ENCODE measurements around the gene LAX1.
"Not testable (repeated sequence)": the region's sequence is repeated elsewhere in the genome, so short reads cannot be mapped to it uniquely, and the experiment has no call there.

The LAX1 gene, protein sequence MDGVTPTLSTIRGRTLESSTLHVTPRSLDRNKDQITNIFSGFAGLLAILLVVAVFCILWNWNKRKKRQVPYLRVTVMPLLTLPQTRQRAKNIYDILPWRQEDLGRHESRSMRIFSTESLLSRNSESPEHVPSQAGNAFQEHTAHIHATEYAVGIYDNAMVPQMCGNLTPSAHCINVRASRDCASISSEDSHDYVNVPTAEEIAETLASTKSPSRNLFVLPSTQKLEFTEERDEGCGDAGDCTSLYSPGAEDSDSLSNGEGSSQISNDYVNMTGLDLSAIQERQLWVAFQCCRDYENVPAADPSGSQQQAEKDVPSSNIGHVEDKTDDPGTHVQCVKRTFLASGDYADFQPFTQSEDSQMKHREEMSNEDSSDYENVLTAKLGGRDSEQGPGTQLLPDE

GRCh38 chr1:203765029-203765837 lies at the start of gene LAX1:
LAX1 (plus strand) TSS chr1:203765183; CDS start chr1:203765566, 383 bp downstream.
- DNase-seq, result no peak

DNA sequence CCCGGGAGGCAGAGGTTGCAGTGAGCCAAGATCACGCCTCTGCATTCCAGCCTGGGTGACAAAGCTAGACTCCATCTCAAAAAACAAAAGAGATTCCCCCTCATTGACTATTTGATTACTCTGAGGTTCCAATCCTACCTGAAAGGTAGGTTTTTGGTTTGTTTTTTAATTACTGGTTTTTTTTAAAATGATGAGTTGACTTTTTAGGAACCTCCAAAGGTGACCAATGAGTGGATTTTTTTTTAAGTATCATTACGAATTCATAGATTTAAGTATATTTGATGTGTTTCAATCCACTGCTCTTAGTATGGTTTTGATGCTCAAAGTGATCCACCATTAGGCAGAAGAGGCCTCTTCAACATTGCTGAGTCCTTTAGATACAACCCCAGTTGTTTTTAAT lies 47.9 kb upstream of the LAX1 start:
- no peak for DNase-seq

GRCh38 chr1:203720242-203720641 lies 44.7 kb upstream of the LAX1 start:
- no peak for DNase-seq

DNA sequence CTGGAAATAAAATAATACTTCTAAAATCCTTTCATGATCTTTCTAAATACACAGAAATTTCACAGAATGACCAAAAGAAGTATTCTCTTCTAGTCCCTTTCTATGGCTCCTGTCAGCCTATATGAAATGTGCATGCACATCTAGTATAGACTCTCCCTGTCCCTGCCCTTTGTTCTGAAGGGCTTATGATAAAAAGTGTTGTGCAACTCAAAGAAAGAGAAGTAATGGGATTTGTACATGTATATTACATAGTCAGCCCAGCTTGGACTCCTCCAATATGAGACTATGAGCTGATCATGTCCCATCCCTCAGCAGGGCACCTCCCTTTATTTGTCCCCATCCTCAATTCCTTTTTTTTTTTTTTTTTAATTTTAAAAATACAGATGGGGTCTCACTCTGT lies 42.1 kb upstream of the LAX1 start:
- DNase-seq, result no peak

GRCh38 chr1:203726417-203726867 lies 38.5 kb upstream of the LAX1 start:
- DNase-seq, result no peak

DNA sequence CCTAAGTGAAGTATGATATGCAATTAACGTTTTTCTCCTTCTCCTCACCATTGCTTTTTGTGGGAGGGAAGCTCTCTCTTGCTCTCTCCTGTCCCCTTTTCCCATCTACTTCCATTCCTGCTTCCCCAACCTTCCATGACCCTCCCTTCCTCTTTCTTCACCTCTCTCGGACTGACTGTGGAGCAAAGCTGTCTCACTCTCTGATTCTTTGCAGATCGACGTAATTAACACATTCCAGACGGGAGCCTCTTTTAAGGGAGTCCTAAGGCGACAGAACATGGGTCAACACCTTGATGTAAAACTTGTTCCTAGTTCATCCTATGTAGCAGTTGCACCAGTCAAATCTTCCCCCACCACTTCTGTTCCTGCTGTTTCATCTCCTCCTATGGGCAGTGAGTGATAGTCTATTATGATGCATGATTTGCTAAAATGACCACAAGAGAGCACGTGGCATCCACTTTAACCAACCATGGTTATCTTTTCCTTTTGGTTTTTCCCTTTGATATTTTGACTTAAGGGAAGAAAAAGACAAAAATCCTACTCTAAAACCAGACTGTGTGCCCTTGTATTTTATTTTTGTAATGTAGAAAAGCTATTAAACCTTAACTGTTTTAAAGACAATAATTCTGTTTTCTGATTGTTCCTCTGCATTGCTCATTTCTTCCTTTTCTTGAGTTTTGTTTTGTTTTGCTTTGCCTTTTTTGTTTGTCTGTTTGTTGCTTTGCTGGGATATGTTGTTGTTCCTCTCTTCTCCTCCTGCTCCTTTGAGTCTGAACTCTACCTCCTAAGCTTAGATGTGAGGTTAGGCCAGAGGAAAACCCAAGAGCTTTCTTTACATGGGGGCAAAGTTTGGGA lies 31.7 kb upstream of the LAX1 start:
- DNase-seq, result no peak

DNA sequence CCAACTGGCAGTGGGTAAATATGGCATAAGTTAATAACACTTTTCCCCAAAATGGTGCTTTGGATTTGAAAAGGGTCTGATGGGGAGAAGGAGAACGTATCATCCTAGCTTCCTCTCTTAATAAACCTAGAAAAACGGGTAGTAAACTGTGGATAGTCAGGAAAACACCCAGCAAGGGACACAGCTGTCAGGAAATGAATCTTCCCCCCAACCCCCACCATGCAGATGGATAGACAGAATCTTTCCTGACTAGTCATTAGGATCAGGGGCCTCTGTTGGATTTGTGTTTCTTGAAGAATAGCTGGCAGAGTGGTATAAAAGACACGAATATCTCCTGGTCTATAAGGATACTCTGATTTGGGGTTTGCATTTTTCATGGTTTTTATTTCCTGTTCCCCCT lies 22.5 kb upstream of the LAX1 start:
- no peak for DNase-seq

- DNase-seq, result no peak
Observed at GRCh38 chr1:203743091-203743571, 21.9 kb upstream of the LAX1 start.

DNA sequence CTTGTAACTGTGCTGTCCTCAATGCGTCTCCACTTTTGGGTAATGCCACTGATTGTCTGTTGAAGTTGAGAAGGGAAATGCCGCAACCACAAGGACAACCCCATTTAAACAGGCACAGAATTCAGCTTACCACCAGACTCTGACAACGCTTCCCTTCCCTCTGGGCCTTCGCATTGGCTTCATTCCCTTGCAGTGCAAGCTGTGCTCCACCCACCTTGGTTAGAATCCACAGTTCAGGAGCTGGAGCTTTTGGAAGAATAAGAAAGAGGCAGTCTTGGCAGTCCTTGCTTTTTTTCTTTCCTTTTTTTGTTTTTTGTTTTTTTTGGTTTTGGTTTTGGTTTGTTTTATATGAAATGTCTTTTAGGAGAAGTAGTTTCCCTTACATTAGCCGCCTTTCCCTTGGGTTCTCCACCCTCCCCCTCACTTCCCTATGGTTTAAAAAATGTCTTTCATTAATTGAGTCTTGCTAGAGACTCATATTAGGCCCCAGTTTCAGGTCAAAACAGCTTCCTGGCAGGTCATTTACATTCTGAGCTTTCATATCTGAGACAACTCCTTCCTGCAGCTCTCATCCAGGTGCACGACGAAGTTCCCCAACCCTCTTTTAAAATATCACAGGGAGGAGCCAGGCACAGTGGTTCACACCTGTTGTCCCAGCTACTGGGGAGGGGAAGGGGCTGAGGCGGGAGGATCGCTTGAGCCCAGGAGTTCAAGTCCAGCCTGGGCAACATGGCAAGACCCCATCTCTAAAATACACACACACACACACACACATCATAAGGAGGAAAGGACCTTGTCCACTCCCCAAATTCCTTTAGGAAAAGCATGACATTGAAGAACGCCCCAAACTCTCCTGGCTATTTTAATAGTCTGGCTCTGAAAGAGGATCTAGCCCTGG lies 20.7 kb upstream of the LAX1 start:
- no peak for DNase-seq

DNA sequence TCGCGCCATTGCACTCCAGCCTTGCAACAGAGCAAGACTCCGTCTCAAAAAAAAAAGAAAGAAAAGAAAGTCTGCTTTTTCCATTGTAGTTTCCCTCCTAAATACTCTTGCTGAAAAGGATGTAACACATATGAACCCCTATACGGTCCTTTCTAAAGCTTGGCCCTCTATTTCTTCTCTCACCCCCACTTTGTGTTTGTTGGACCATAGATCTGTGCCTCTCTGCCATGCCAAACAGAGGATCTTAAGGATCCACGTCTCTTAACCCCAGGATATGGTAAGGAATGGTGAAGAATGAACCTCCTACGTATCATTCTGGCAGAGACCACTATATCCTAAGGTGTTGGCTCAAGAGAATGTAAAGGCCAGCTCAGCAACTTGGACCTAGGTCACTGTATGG lies 18.7 kb upstream of the LAX1 start:
- no peak for DNase-seq

DNA sequence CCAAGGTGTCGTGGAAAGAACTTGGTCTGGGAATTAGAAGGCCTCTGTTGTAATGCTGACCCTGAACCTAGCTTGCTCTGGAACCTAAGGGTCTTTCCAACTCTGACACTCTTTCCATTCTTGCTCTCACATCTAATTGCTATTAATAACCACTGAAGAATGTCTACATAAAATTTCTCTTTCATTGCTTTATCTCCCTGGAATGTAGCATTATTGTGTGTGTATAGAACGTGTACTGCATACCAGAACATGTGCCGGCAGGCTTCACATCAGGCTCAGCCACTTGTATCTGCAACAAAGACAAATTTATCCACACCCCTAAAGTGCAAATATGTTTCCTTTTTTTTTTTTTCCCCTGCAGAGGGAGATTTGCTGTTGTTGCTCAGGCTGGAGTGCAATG lies 13.9 kb upstream of the LAX1 start:
- DNase-seq, result no peak

GRCh38 chr1:203751618-203752361 lies 13.2 kb upstream of the LAX1 start:
- not testable (repeated sequence) for DNase-seq

DNA sequence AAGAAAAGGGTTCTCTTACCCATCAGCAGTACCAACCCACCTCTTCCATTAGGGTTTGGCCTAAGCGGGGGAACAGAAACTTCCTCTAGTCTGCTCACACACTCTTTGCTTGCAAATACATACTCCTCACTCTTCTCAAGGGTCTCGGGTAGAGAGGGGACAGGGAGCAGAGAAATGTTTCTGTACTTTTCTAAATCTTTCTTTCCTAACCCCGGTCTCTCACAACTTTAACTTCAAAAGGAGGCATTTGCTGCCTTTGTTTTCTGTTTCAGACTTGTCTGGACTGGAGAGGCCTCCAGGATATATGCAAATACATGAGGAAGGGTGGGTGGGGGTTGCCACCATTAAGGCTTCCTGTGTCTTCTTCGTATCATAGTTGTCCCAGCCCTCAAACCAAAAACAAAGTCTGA lies 10.5 kb upstream of the LAX1 start:
- no peak for DNase-seq

GRCh38 chr1:203756036-203756435 lies 8.9 kb upstream of the LAX1 start:
- DNase-seq, result no peak

- DNase-seq, result not testable (repeated sequence)
Observed at GRCh38 chr1:203758749-203759148, 6.2 kb upstream of the LAX1 start.

GRCh38 chr1:203760506-203760905 lies 4.5 kb upstream of the LAX1 start:
- no peak for DNase-seq

- not testable (repeated sequence) for DNase-seq
Observed at GRCh38 chr1:203761958-203762357, 3.0 kb upstream of the LAX1 start.

GRCh38 chr1:203763505-203763904 lies 1.5 kb upstream of the LAX1 start:
- DNase-seq, result no peak

DNA sequence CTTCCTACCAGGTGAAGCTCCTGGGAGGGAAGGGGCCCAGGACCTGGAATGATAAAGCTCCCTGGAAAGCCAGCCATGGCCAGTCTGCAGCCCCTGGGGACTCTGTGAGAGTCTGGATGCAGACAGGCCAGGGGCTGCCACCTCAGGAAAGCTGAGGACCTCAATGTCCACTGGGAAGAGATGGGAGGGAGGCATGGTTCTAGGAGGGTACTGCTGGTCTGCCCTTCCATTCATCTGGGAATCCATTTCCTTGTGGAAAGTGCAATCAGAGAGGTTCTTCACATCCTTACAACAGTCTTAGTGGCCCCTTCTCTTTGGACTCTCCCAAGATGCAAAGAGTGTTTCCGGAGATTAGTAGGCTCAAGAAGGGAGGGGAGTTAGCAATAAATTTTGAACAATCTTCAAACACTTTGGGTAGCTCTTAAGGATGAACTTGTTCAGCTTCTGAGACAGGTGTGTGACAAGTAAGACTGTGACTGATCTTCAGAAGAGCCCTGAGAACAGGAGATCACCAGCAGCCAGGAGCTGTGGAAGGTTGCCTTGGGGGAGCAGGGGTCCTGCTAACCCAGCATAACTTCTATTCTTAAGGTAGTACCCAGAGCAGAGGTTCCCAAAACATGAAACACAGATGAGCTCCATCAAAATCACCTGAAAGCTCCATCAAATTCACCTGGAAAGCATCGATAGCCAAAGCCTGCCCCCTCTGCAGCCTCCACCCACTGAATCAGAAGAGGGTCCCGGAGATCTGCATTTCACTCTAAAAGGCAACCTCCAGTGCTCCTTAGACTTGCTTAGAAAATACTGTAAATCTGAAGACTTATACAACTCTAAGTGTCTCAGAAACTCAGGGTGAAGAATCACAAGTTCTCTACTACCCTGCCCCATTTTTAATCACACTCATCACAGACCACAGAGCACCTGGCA lies 616 bp upstream of the LAX1 start:
- no peak for DNase-seq

- DNase-seq, result no peak
Observed at GRCh38 chr1:203768256-203768655, 3.3 kb downstream of the LAX1 start.
